Measurements from ENCODE around the gene ARFIP1.

Gene ARFIP1

DNA sequence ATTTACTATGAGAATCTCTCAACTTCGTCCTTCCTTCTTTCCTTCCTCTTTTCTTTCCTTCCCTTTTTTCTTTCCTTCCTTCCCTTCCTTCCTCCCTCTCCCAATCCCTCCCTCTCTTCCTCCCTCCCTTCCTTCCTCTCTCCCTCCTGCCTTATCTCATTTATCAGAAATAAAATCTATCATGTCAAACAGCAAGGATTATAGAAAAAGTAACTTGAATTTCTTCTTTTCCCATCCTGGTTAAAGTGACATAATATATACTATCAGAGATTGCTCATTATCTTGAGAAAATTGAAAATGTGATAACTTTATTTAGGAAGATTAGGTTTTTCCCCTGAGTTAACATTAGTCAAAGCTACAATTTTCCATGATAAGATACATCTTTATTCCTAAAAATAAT lies 5.8 kb upstream of the ARFIP1 start:
- TF ChIP-seq, protein P1, sequence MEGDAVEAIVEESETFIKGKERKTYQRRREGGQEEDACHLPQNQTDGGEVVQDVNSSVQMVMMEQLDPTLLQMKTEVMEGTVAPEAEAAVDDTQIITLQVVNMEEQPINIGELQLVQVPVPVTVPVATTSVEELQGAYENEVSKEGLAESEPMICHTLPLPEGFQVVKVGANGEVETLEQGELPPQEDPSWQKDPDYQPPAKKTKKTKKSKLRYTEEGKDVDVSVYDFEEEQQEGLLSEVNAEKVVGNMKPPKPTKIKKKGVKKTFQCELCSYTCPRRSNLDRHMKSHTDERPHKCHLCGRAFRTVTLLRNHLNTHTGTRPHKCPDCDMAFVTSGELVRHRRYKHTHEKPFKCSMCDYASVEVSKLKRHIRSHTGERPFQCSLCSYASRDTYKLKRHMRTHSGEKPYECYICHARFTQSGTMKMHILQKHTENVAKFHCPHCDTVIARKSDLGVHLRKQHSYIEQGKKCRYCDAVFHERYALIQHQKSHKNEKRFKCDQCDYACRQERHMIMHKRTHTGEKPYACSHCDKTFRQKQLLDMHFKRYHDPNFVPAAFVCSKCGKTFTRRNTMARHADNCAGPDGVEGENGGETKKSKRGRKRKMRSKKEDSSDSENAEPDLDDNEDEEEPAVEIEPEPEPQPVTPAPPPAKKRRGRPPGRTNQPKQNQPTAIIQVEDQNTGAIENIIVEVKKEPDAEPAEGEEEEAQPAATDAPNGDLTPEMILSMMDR (IDR thresholded peaks at IDR 0.05; ENCODE audit: insufficient read depth, low read depth, low read length, missing control alignments): no peak
- no peak overlapping the region for H3K4me3 ChIP-seq (ENCODE audit: low read depth, low read length)
- DNase-seq (ENCODE audit: low read depth): no peak

DNA sequence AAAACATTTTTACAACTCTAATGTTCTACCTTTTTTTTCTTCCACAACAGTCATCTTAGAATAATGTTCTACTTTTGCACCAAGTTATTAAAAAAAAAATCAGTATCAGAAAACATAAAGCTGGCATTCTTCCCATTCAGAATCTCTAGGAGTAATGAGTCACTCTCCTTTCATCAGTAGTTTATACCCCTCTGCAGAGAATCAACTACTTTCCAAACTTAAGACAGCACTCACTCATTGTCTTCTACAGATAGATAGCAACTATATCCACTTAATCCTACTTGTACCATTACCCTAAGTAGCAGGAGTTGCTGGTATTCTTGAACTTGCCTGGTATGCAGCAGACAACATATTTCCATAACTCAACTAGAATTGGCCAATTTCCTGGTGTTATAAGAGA lies 3.4 kb upstream of the ARFIP1 start:
- TF ChIP-seq, protein P1 (IDR thresholded peaks at IDR 0.05; ENCODE audit: insufficient read depth, low read depth, low read length, missing control alignments): no peak
- DNase-seq (ENCODE audit: low read depth): no peak
- H3K4me3 ChIP-seq (ENCODE audit: low read depth, low read length): no peak overlapping the region

- TF ChIP-seq, protein P1 (IDR thresholded peaks at IDR 0.05; ENCODE audit: insufficient read depth, low read depth, low read length, missing control alignments): no peak
- no peak overlapping the region for H3K4me3 ChIP-seq (ENCODE audit: low read depth, low read length)
- DNase-seq (ENCODE audit: low read depth): no peak
Measured at GRCh38 chr4:152777488-152777887, 2.3 kb upstream of the ARFIP1 start.

- TF ChIP-seq, protein P1 (IDR thresholded peaks at IDR 0.05; ENCODE audit: insufficient read depth, low read depth, low read length, missing control alignments): no peak
- DNase-seq (ENCODE audit: low read depth): peak; percentile 55
- peak overlapping the region; percentile 67 for H3K4me3 ChIP-seq (ENCODE audit: low read depth, low read length)
Measured at GRCh38 chr4:152778656-152779512, 870 bp upstream of the ARFIP1 start.

GRCh38 chr4:152780267-152780778 lies 569 bp downstream of the ARFIP1 start:
- no peak for DNase-seq (ENCODE audit: low read depth)
- H3K4me3 ChIP-seq (ENCODE audit: low read depth, low read length): peak overlapping the region; percentile 67
- TF ChIP-seq, protein P1 (IDR thresholded peaks at IDR 0.05; ENCODE audit: insufficient read depth, low read depth, low read length, missing control alignments): no peak

DNA sequence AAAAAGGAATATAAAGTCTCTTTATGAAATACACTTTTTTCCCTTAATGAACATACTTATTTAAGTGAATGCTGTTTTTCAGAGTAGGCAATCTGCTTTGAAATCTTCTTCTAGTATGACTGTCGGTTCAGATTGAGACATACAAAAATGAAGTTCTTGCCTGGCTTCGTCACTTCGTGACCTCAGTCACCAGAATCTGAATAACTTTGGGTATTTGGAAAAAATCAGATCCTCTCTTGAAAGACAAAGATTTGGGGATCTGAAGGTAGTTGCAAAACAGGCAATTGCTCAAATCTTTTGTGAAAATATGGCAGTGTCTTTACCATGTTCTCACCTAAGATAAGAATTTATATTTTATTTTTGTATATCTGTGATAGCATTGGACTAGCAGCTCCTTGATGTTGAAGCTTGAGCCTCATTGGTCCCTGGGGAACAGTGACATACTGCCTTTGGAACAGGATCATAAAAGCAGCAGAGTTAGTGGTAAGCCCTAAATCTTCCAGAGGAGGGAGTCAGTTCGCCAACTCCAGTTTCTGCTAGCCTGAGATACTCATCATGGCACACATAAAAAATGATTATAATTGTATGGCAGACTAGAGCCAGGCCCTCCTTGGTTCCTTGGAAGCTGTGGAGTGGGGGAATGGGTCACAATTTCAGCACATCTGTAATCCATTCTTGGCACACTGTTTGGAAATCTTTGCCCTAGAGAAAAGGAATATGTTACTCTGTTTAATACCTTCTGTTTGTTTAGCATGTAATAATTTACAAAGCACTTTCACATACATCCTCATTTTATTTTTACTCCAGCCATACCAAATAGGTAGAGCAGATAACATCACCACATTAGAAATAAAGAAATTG lies 5.0 kb downstream of the ARFIP1 start:
- TF ChIP-seq, protein P1 (IDR thresholded peaks at IDR 0.05; ENCODE audit: insufficient read depth, low read depth, low read length, missing control alignments): no peak
- DNase-seq (ENCODE audit: low read depth): no peak
- no peak overlapping the region for H3K4me3 ChIP-seq (ENCODE audit: low read depth, low read length)

Data from GM12865 (cell line).